Activated naive CD8-positive, alpha-beta T cell treated with anti-CD3 and anti-CD28 coated beads for 36 hours (primary cell): ENCODE data around the gene ARHGEF17. TPM values are rescaled to one million over a fixed set of nuclear protein-coding genes. Genes with fewer than 3 reads are reported as not detected.

Experiments used
- DNase-seq: peaks from one replicate; pipeline ENCODE4 v3.0.0; 2021
- H3K27ac Mint-ChIP-seq: one replicate; pipeline ENCODE4 v1.8.0; 2022; ENCODE audit warnings: mild to moderate bottlenecking, moderate library complexity, mixed read lengths
- H3K27me3 Mint-ChIP-seq: one replicate; pipeline ENCODE4 v1.8.0; 2022; ENCODE audit warnings: mild to moderate bottlenecking, mixed read lengths
- H3K36me3 Mint-ChIP-seq: one replicate; pipeline ENCODE4 v1.8.0; 2021; ENCODE audit warnings: mild to moderate bottlenecking, mixed read lengths
- H3K4me1 Mint-ChIP-seq: one replicate; pipeline ENCODE4 v1.8.0; 2021; ENCODE audit warnings: mixed read lengths
- H3K4me3 Mint-ChIP-seq: one replicate; pipeline ENCODE4 v1.8.0; 2022; ENCODE audit warnings: mild to moderate bottlenecking, moderate library complexity, mixed read lengths
- H3K9me3 Mint-ChIP-seq: one replicate; pipeline ENCODE4 v1.8.0; 2022; ENCODE audit warnings: mixed read lengths
- total RNA-seq, 2 experiments: library from RNA; stranded (reverse); gene quantifications; one replicate each; pipeline ENCODE4 v1.2.3, GENCODE V29; 2021

ARHGEF17 gene
- total RNA-seq, 2 experiments from 2014 or later = 0.08 TPM; not detected in 1

DNA sequence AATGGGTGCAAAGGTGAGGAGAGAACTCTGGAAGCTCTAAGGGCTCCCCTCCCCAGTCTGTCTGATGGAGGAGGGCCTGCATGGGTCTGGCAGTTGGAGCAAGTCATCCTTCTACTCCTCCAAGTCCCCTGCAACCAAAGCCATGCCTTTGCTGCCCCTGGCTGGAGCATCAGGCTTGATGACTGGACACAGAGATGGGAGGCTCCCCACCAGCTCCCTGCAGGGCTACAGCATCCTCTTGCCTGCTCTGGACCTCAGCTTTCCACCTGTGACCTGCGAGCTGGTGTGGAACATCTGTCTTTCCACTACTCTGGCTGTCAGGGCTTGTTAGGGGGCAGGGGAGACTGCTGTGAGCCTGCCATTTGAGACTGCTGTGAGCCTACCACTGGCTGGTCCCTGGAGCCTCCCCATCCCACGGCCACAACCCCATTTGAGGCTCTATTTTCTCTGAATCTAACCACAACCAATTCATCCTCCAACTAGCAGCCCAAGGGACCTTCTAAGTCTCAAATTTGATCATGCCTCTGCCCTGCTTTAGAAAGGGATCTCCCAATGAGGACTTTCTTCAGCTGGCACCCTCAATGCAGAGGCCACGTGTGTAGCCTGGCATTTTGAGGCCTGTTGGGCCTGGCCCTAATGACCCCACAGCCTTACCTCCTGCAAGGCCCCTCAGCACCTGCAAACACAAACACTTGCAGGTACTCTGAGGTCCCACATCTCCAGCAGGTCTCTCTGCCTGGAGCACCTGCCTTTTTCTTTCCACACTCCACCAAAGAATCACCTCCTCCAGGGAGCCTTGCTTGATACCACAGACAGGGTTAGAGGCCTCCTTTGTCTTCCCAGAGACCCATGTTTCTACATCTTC lies 26.0 kb upstream of the ARHGEF17 start:
- no peaks in the 10 kb centered on the region for H3K9me3 Mint-ChIP-seq
- H3K4me3 Mint-ChIP-seq = no peak overlapping the region
- no peaks in the 10 kb centered on the region for H3K27me3 Mint-ChIP-seq
- H3K27ac Mint-ChIP-seq = no peak overlapping the region
- H3K36me3 Mint-ChIP-seq = no peaks in the 10 kb centered on the region
- DNase-seq = no peak
- H3K4me1 Mint-ChIP-seq = no peaks in the 10 kb centered on the region

GRCh38 chr11:73283276-73284000 lies 24.6 kb upstream of the ARHGEF17 start:
- H3K4me3 Mint-ChIP-seq = no peak overlapping the region
- H3K27me3 Mint-ChIP-seq = no peaks in the 10 kb centered on the region
- H3K4me1 Mint-ChIP-seq = no peaks in the 10 kb centered on the region
- H3K27ac Mint-ChIP-seq = no peak overlapping the region
- no peaks in the 10 kb centered on the region for H3K36me3 Mint-ChIP-seq
- DNase-seq = no peak
- no peaks in the 10 kb centered on the region for H3K9me3 Mint-ChIP-seq

- H3K9me3 Mint-ChIP-seq = no peaks in the 10 kb centered on the region
- no peak overlapping the region for H3K4me3 Mint-ChIP-seq
- no peak for DNase-seq
- no peaks in the 10 kb centered on the region for H3K27me3 Mint-ChIP-seq
- H3K36me3 Mint-ChIP-seq = no peaks in the 10 kb centered on the region
- no peak overlapping the region for H3K27ac Mint-ChIP-seq
- peaks cover 5% of the 10 kb centered on the region for H3K4me1 Mint-ChIP-seq
Observed at GRCh38 chr11:73284106-73284505, 24.0 kb upstream of the ARHGEF17 start.

DNA sequence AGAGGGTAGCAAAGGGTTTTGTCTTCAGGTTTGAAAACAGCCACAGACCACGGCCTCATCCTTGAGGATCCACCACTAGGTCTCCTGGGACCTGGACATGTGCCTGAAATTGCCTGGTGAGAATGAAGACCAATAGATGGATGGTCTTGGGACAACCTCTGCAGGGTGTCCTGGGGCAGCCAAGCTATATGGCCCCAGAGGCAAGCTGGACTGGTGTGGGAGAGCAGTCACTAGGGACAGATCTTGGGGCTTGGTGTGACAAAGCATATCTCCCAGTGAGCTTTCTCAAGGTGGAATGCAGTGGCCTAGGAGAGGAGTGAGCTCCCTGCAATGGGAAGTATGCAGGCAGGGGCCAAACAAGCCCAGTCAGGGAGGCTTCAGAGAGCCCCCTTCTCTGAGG lies 22.4 kb upstream of the ARHGEF17 start:
- Mint-ChIP-seq H3K4me1 (peaks cover 8% of the 10 kb centered on the region), H3K27ac (no peak overlapping the region)
- no peak for DNase-seq

GRCh38 chr11:73286240-73286810 lies 21.8 kb upstream of the ARHGEF17 start:
- no peak for DNase-seq
- peaks cover 8% of the 10 kb centered on the region for H3K4me1 Mint-ChIP-seq
- no peaks in the 10 kb centered on the region for H3K27me3 Mint-ChIP-seq
- H3K4me3 Mint-ChIP-seq = no peak overlapping the region
- H3K36me3 Mint-ChIP-seq = no peaks in the 10 kb centered on the region
- H3K9me3 Mint-ChIP-seq = no peaks in the 10 kb centered on the region
- no peak overlapping the region for H3K27ac Mint-ChIP-seq

More for the DNA sequence above, 22.4 kb upstream of the ARHGEF17 start:
- no peaks in the 10 kb centered on the region for H3K27me3 Mint-ChIP-seq
- no peaks in the 10 kb centered on the region for H3K36me3 Mint-ChIP-seq
- H3K4me3 Mint-ChIP-seq = no peak overlapping the region
- H3K9me3 Mint-ChIP-seq = no peaks in the 10 kb centered on the region

DNA sequence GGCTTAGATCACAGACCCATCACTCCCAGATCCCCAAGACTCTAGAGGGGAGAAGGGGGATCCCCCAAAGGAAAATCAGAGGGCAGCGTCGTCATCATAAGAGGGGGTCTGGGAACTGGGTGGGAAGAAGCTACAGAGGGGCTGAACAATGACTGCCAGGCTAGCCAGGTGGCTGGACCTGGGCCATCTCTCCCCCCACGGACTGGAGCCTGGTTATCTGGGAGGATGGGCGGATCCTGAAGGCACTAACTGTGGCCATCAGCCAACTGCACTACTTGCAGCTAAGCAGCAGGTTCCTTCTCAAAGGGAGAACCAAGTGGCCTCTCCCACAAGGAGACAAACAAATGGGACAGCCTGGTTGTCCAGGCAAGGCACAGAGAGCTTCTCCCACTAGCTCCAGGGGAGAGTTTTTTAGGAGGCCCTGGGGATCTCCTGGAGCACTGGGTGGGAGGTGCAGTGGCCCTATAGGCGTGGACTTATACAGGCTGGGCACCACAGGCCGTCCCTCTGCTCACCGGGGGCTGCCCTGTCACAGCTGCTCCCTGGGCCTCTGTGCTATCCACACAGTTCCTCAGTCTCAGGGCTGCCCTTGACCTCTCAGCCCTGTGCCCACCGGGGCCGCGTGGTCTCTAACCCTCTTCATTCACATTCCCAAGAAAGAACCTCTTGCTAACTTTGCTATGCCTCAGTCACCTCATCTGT lies 20.5 kb upstream of the ARHGEF17 start:
- no peak for DNase-seq
- H3K9me3 Mint-ChIP-seq = no peaks in the 10 kb centered on the region
- H3K4me1 Mint-ChIP-seq = peaks cover 8% of the 10 kb centered on the region
- no peak overlapping the region for H3K4me3 Mint-ChIP-seq
- no peaks in the 10 kb centered on the region for H3K27me3 Mint-ChIP-seq
- H3K36me3 Mint-ChIP-seq = no peaks in the 10 kb centered on the region
- H3K27ac Mint-ChIP-seq = no peak overlapping the region

DNA sequence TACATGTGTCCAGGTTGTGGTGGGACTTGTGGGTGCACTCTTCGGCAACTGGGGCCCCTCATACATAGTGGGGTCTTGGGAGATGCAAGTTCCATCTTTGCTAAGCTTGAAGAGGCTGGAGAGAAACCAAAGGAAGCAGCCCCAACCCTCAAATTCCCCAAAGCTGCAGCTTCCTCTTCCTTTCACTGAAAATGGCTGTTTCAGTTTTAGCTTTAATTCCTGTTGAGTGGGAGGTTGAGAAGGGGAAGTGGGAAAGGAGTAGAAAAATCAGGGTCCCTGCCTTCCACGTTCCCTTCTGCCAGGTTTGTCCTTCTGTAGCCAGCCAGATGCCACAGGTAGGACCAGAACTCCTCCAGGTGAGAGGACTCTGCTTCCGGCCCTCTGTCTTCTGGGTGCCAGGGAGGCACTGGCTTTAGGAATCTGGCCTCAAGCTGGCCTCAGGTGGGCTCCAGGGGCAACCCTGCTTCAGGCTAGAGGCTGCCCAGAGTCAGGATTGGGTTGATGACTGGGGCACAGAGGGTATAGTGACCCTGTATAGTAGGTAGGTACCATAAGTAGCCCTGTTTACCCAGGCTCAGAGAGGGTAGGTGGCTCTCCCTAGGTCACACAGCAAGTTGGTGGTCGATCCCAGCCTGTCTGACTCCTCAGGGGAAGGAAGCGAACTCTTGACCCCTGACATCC lies 19.7 kb upstream of the ARHGEF17 start:
- no peak for DNase-seq
- Mint-ChIP-seq H3K4me3 (no peak overlapping the region), H3K9me3 (no peaks in the 10 kb centered on the region), H3K27ac (no peak overlapping the region), H3K36me3 (no peaks in the 10 kb centered on the region), H3K4me1 (peaks cover 8% of the 10 kb centered on the region), H3K27me3 (no peaks in the 10 kb centered on the region)

DNA sequence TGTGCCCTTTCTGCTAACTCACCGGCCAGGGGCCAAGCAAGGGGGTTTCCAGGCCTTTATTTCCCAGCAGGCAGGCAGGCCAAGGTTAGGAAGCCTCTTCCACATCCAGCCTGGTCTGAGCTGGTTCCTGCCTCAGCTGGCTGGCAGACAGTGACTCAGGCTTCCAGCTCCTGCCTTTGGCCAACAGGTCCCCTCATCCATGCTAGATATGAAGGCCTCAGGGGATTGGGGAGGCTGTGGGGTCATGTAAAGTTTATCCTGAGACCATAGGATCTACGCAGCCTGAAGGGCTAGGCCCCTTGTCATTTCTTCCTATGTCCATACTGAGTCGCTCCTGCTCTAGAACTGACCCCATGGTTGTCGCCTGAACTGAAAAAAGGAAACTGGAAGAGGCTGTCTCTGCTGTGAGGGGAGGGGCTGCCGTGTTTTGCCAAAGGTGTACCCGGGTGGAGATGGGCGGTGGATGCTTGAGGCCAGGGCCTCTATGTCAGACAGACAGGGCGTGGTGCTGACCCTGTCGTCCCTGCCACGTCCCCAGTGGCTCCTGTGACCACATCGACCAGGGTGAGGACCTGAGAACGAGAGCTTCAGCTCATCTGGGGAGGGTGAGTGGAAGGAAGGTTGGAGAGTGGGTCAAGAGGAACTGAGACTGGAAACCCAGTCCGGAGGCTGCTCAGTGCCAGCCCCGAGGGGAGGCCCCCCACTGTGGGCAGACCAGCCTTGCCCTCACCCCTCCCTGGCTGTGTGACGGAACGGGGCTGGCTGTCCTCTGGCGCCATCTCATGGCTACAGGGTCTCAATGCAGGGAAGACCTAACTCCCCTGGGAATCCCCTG lies 19.0 kb upstream of the ARHGEF17 start:
- H3K9me3 Mint-ChIP-seq = no peaks in the 10 kb centered on the region
- no peak overlapping the region for H3K4me3 Mint-ChIP-seq
- H3K36me3 Mint-ChIP-seq = no peaks in the 10 kb centered on the region

GRCh38 chr11:73290536-73290935 lies 17.5 kb upstream of the ARHGEF17 start:
- no peak overlapping the region for H3K4me3 Mint-ChIP-seq
- H3K36me3 Mint-ChIP-seq = no peaks in the 10 kb centered on the region
- no peak overlapping the region for H3K27ac Mint-ChIP-seq
- H3K27me3 Mint-ChIP-seq = no peaks in the 10 kb centered on the region
- H3K4me1 Mint-ChIP-seq = peaks cover 8% of the 10 kb centered on the region
- no peak for DNase-seq
- no peaks in the 10 kb centered on the region for H3K9me3 Mint-ChIP-seq

More for the DNA sequence above, 19.0 kb upstream of the ARHGEF17 start:
- Mint-ChIP-seq H3K4me1 (peaks cover 8% of the 10 kb centered on the region), H3K27me3 (no peaks in the 10 kb centered on the region), H3K27ac (no peak overlapping the region)
- DNase-seq = peak; percentile 63

GRCh38 chr11:73291196-73291595 lies 16.9 kb upstream of the ARHGEF17 start:
- Mint-ChIP-seq H3K36me3 (no peaks in the 10 kb centered on the region), H3K9me3 (no peaks in the 10 kb centered on the region), H3K27ac (no peak overlapping the region), H3K4me3 (no peak overlapping the region), H3K4me1 (peaks cover 8% of the 10 kb centered on the region), H3K27me3 (no peaks in the 10 kb centered on the region)
- DNase-seq = no peak

DNA sequence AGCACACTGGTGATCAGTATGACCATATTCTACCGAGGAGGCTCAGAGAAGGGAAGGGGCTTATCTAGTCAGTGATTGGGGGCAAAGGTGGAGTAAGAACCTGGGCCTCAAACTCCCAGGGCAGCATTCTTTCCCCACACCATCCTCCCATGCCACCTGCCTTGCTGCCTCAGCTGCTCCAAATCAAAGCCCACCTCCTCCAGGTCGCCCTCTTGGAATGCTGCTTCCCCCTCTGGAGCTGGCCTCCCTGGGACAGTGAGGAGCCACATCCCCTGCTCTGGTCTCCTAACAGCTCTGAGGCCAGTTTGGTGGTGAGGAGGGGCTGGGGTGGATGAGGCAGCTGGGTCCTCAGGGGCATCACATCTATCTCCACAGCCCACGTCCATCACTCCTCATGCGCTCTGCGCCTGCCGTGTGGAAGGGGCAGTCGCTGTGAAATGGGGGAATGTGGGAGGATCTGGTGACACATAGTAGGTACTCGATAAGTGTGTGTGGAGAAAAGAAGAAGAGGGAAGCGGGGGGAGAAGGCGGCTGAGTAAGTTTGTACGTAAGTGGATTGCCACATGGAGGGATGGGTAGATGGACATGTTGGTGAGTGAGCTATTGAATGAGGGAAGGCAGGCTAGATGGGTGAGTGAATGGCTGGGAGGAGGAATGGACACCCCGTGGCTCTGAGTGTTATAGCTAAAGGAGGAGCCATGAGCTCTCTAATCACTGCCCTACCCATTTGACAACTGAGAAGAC lies 16.1 kb upstream of the ARHGEF17 start:
- Mint-ChIP-seq H3K4me3 (no peak overlapping the region), H3K27ac (no peak overlapping the region), H3K27me3 (no peaks in the 10 kb centered on the region), H3K36me3 (no peaks in the 10 kb centered on the region), H3K4me1 (peaks cover 8% of the 10 kb centered on the region), H3K9me3 (no peaks in the 10 kb centered on the region)
- no peak for DNase-seq

GRCh38 chr11:73292525-73292894 lies 15.6 kb upstream of the ARHGEF17 start:
- Mint-ChIP-seq H3K9me3 (no peaks in the 10 kb centered on the region), H3K4me3 (no peak overlapping the region), H3K27me3 (no peaks in the 10 kb centered on the region), H3K27ac (no peak overlapping the region), H3K4me1 (peaks cover 8% of the 10 kb centered on the region), H3K36me3 (no peaks in the 10 kb centered on the region)
- DNase-seq = no peak

DNA sequence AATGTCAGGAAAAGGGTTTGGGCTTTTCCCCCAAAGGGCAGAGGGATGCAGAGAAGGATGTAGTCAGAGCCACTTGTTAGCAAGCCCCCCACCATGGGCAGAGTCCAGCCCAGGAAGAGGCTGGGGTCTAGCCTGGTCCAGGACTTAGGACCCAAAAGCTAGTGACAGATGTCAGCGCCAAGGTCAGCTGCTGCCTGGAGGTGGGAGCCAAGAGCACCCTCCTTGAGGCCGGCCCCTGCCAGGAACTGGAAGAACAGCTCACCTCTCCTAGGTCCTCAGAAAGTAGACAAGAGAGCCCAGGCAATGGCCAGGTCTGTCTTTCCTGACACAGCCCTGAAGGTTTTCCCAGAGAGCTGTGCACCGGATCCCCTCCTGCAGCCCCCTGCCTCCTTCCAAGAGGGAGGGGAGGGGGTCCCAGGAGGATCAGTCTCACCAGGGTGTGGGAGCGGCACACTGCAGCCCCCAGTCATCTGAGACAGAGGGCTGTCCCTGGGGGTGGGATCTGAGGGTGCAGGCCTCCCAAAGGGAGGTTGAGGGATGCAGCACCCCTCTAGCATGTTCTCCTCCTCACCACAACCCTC lies 14.6 kb upstream of the ARHGEF17 start:
- no peak for DNase-seq
- Mint-ChIP-seq H3K27ac (no peak overlapping the region), H3K27me3 (no peaks in the 10 kb centered on the region)

More for the DNA sequence above, 14.6 kb upstream of the ARHGEF17 start:
- no peaks in the 10 kb centered on the region for H3K9me3 Mint-ChIP-seq
- no peaks in the 10 kb centered on the region for H3K36me3 Mint-ChIP-seq
- no peak overlapping the region for H3K4me3 Mint-ChIP-seq
- peaks cover 8% of the 10 kb centered on the region for H3K4me1 Mint-ChIP-seq
